ENCODE data around the gene PIEZO2.

GRCh38 chr18:10838553-10838952 lies 310.8 kb downstream of the PIEZO2 start:
- TF ChIP-seq ZNF274 (IDR thresholded peaks at IDR 0.05; ENCODE audit: low read depth, low read length) (no peak), YY1 (IDR thresholded peaks at IDR 0.05; ENCODE audit: insufficient read depth, insufficient read length) (no peak)

Measured in NT2/D1 (cell line).